Endometrial microvascular endothelial cells (primary cell): ENCODE measurements around the gene HOXA7. TPM values are rescaled to one million over a fixed set of nuclear protein-coding genes. Genes with fewer than 3 reads are reported as not detected.

Source experiments
- in situ Hi-C: cut with HindIII; loops from 2 replicates; pipeline ENCODE4 v1.10.0; 2017; ENCODE audit warnings: low sequenced_read_pairs, low pct_unique_long_range_greater_than_20kb; ENCODE audit errors: inconsistent ontology term
- total RNA-seq: library from RNA; depleted of rRNA; stranded (reverse); fragments of >200 nt; gene quantifications from one replicate; pipeline ENCODE4 v1.2.3, GENCODE V29; 2015; ENCODE audit errors: inconsistent ontology term

Gene HOXA7
- total RNA-seq, 1 donor from 2014 or later, result 10.0 TPM

DNA sequence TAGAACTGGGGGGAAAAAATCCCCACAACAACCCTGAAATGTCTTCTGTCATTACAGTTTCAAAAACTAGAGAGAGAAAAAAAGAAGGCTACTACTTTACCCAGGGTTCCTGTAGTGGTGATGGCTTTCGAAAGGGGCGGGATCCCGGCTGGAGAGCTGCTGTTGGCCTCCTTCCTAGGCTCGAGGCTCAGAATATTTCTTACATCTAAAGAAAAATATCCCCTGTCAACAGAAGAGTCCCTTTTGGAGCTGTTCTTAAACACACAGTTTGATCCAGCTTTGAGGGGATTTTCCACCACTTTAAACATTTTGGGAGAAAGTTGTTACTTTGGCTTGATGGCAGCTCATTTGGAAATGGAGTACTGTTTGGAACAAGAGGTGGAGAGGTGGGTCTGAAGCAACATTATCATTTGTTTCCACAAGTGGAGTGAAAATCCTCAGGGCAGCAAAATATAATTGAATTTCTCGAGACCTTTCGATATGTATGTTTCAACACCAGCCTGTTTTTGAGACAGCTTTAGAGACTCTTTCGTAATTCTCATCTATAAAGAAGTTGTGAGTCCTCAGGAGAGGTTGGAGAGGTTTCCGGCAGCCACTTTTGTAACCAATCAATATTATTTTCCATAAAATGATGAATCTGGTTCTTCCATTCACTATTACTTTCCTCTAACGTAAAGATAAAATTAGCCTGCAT lies 38.4 kb upstream of the HOXA7 start:
- in situ Hi-C loops, result no loop called here

DNA sequence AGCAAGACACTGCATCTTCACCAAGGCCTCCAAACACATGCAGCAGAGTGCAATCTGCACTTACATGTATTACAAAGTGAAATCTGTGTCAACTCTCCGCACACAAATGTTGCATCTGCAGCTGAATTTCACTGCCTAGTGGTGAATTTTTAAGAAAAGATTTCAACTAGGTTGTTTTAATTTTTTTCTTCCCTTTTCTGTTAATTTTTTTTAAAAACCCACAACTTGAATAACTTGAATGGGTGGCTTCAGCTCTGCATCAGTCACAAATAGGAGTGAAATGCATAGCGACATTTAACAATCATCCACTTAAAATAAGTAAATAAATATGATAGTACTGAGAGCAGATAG lies 37.5 kb upstream of the HOXA7 start:
- in situ Hi-C loops, result no loop called here

DNA sequence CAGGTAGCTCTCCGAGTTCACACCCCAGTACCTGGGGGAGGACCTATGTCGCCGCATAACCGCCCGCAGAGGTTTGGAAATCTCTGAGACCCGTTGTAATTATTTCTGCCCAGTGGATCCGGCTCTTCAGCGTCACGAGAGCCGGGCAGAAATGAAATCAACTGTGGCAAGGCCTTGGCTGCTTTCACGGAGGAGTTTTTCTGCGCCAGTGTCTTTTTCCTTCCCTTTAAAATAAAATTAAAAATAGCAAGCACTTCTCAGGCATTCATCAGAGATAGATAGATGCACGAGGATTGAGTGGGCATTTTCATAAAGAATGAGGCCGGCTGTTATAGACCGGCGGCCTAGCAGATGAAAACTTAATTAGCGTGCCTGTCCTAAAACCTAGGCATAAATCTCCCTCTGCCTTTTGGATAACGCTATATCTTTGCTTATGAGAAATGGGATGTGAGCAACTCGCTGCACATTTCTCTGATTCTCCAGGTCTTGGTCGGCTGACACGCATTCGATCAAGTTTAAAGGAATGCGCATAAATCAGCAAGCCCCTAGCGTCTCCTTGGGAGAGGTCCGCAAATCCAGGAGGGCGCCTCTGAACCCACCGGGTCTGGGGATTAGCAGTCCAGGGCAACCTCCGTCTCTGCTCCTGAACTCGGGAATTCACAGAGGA lies 37.0 kb upstream of the HOXA7 start:
- in situ Hi-C loops, result no loop called here

DNA sequence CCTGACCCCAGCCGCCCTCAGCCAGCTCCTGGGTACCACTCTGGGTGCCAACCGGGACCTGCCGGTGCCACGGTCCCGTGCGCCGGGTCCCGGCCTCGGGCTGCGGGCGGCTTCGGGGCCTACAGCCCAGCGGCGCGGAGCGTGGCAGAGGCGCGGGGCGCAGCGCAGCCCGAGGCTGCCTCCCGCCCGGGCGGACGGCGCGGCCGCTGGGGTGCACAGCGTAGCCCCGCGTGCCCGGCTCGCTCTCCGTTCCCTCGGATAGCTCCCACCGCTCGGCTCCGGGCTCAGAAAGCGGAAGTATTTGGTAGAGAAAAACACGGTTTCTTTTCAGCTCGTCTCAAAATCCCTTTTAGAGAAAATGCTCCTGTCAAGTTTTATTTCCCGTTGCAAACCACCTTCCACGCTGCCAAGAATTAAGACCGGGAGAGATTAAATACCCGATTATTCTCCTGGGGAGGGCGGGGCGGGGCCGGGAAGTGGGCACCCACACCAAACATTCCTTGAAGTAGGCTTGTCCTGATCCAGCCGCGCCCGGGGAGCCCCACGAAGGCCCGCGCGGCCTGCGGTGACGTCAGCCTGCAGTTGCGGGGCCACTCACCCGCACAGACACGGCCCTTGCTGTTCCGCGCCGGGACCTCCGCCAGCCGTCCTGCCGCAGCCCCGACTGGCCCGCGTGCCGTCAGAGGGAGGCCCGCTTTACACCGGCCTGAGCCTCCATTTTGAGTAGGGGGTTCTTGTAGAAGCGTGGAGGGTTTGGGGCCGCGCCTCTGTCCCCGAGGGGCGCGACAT lies 36.3 kb upstream of the HOXA7 start:
- in situ Hi-C loops, result no loop called here

DNA sequence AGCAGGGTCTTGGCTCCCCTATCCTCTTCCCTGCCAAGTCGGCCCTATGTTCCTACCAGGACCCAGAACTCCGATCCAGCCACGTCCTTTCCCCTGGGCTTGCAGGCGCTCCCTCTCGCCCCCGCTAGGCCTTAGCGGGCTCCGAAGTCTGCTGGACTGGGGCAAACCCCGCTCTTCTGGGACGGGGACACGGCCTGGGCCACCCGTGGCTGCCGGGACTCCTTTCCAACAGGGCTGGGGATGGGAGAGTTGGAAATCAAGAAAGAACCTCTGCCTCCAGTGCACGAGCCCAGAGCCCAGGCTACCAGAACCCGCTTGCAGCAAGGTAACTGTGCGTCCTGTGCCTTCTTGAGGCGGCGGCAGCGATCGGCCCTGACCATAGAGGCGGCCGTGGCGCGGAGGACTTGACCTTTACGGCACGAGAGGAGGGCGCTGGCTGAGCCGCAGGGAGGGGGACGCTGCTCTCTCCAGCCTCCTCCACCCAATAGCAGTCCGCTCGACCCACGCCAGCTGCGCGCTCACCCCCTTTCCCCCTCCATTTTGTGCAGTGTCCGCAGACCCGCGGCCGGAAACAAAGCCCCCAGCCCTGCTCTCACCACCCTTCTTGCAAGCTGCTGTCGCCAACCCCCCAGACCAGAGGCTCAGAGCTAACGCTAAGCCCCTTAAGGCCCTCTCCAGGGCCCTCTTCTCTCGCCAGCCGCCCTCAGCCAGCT lies 35.5 kb upstream of the HOXA7 start:
- in situ Hi-C loops, result no loop called here

DNA sequence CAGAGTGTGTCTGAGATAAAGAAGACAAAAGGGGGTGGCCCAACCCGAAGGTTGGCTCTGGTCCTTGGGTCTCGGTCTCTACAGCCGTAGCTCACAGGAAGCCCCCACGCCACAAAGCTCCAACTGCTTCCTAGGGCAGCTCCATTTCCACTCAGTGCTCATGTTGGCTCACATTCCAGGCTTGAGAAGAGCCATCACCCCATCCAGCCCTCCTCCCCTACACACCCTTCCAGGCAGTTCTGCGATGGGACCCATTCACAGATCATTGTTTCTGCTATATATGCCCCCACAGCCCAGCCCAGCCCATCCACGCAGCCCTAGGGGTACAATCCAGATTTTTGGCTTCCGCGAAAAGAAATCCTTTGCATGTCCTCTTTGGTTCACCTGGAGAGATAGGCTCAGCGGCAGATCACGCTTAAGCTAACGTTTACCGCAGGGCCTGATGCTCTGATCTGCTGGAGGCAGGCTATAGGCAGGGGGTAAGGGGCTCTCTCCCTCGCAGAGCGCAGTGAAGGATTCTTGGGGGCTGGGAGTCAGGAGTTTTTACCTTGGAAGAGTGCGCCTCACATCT lies 34.8 kb upstream of the HOXA7 start:
- in situ Hi-C loops, result no loop called here

DNA sequence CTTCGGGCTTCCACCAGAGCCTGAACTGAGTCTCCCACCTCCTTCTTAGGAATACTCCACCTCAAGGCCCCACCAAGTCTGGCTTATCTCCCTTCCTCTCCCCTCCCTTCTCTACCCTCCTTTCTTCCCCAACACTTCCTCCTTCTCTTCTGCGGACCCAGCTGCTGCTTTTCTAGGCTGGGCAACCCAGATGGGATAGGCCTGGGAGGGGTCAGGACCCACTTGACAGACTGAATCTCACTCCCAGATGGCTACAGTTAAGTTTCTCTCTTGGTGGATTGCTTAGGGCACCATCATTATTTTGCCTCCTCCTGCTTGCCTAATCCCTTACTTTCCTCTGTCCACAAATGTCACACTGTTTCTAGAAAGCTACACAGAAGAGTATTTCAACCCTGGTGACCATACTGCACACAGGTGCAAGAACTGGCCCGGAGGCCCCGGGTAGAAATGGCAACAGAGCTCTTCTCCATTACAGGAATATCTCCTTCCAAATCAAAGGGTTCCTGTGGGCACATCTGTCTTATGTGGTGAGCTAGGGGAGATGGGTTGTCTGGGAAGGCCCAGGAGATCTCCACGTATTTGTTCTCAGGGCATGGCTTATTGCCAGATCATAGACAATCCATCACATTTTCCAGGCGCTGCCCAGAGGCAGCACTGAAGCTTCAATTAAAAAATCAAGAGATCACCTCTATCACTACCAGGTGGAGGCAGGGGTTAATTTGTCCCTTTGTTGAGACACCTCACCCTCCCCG lies 33.7 kb upstream of the HOXA7 start:
- in situ Hi-C loops, result no loop called here

DNA sequence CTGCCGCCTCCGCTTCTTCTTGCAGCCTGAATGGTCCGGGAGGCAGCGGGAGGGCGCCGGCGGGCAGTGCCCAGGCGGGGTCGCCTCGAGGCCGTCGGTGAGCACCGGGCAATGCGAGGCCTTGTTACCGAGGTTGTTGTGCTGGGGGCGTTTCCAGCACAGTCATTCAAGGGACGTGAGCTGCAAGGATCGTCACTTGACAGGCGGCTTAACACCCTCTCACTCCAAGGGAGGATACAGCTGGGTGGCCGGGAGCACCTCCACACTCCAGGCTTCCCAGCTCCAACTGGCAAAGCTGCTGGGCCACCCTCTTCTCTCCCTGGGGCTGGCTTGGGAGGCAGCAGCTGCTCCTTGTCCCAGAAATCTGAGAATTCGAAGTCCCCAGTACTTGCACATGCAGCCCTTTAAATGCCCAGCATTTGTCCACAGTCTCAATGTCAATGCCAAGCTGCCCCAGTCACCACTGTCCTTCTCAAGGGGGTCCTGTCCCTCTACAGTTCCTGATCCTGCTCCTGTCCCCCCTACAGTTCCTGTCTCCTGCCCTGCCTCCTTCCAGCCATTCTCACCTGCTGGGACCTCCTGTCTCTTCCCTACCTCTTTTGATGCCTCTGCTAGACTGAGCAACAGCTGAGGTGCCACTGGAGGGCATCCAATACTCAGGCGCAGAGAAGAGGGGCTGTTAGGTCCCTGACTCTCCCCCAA lies 33.0 kb upstream of the HOXA7 start:
- in situ Hi-C loops, result no loop called here

DNA sequence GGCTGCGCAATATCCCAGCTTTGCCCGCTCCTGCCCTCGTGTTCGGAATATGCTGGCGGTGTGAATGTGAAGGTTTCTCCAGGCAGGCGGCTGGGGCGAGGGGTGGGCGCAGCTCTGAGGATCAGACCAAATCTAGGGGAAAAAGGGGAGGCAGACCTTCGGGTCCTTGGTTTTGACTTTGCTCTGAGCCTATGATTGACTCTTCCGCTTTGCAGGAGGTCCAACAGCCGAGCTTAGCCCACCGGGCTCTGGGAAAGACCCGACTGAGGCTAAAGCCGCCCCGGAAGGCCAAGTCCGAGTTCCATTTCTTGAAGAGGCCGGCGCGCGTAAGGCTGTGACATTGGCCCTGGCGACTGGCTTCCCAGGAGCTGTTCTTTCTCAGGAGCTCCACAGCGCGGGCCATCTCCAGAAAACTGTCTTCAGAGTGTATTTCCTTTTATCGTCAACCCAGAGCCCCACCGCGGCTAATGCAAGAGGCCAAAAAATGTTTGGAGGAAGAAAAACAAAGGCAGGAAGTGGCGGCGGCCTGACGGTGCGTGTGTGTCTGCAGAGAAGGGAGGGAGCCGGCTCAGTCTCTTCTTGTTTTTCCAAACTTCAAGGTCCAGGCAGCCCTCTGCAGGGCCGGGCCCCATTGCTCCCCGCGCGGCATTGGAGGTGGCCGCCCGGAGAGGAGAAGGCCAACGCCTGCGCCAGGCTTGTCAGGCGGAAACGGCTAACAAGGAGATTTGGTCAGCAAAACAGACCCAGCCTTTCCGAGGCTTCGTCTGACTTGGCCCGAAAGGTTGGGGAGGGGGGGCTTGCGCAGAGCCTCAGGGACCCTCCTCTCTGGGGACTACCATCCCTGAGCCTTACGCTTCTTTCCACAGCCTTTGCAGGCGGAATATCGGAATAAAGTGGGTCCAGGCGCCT lies 32.2 kb upstream of the HOXA7 start:
- in situ Hi-C loops, result no loop called here

DNA sequence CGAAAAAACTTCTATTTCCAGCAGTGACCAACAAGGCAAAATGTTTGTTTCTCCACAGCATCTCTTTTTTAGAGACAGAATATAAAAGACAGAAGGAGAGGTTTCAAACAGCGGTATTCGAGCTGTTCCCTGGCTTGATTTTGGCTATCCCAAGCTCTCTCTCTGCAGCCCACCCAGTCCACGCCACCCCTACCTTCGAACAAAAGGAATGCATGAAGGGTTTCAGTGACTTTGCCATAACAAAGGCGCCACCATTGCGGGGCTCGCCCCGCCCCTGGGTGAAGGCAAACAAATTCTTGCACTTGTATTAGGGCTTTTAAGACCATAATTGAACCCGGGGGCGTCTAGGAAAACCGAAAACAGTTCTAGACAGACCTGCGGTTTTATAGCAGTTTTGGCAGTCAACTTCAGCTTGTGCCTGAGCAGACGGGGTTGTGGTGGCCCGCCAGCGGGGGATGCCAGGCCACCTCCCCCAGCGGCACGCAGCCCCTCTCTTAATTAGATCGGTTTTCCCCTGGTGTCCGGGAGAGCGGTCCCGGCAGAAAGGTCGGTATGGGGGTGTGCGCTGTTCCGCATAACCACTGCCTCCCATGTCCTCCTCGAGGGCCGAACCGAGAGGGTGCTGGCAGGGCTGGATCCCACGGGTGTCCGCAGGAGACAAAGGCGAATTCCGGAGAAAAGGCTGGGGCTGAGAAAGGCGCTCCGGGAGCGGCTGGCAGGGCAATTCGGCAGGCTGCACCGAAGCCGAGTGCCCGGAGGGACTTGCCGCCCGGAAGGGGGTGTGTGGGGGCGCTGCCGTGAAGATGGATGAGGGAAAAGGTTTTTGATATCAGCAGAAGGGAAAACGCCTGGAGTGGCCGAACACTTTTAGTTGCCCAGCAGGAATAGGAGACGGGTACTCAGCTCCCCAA lies 31.3 kb upstream of the HOXA7 start:
- in situ Hi-C loops, result no loop called here

DNA sequence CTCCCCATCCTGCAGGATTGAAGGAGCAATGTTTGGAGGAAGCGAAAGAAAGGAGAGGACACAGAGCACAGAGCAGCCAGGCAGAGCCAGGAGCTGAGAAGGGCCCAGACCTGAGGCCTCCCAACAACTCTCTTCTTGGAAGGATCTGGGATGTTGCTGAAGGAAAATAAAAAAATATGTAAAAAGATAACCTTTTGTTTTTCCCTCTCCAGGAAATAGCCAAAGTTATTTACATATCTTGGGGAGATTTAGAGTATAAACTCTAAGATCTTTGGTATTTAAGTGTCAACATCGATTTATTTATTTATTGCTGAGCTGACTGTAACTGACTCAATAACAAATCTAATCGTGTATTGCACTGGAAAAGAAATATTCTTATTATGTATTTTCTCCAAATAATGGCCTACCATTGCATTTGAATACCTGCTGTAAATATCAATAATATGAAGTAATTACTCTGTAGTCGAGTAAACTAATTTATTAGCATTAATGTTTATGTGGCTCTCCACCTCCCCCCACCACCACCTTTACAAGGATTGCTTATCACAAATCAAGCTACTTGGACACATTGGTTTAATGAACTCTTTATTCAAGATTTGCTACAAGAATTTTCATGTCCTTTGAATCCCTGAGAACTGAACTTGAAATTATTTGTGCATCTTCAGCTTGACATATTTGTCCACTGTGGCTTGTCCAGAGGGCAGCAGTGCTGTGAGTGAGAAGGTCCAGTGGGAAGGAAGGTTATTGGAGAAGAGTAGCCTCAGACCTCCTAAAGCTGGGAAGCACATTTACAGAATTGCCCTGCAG lies 30.4 kb upstream of the HOXA7 start:
- in situ Hi-C loops, result no loop called here

DNA sequence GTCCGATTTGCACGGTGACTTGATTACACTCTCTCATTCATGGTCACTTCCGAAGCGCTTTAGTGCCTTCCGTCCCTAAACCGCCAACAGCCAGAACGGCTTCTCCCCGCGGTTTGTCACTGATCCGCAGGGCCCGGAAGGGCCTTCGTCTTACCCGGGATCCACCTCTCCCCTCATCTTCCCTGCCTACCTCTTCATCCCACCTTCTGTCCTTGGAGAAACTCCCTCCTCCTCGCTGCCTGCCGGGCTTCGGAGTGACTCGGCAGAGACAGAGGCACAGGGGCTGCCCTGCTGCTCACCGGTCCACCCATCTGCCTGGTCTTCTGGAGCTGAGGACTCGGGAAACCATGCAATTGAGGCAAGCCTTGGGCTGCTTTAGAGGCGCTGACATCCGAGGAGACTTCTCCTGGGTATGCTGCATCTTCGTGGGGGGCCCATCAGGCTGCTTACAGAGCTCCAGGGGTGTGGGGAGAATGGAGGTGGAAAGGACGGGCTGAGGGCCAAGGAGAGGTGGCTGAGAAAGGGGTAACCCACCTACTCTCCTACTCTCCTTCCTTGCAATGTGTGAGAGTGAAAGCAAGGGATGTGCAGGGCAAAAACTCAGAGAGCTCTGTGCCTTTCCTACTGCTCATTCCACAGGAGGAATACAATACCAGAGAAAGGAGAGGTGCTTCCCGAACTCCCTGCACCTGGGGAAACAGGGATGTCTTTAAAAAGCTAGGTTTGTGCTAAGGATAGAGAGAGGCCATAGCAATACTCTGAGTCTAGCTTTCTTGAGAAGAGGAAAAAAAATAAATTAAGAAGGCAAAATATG lies 29.6 kb upstream of the HOXA7 start:
- in situ Hi-C loops, result no loop called here

DNA sequence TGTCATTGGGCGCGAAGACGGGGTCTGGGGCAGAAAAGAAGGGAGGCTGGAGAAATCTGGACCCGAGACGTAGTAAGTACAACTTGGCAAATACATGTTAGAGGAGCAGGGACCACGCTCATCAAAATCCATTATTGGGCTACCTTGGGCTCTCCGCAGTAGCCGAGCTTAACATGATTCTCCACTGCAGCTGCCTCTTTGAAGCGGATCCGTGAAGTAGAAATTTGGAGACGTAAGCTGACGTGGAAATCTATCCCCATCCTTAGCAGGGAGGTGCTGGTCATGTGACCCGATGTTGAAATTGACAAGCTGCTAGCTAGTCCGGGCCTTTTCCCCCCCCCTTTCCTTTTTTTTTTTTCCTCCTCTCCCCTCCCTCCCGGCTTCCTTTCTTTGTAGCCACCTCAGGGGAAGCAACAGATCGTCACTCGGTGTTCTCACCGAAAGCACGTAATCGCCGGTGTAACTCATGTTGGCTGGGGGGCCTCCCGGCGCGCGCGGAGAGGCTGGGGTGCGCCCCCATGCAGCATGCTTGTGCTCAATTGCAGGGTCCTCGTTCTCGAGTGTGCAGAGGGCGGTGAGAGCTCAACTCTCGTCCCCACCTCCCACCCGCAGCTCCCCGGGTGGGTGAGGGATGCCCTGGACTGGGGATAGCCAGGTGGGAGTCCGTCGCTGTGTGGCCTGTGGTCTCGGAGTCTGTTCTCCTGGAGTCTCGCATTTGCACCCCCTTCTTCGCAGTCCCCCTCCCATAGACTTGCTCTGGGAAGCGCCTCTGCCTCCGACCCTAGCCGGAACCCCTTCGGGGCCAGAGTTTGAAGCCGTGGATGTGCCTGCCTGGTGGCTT lies 28.8 kb upstream of the HOXA7 start, which contains the start of gene HOXA11:
HOXA11 (minus strand) TSS at position 220 of the 841 bp plus-strand sequence; CDS start at position 132, 88 bp downstream.
- in situ Hi-C loops, result no loop called here
